ENCODE results near the gene NEDD8. TPM values are rescaled to one million over a fixed set of nuclear protein-coding genes. Genes with fewer than 3 reads are reported as not detected.
A peak's percentile ranks its signal among the peaks of the same experiment; 100 is the strongest.
"Not testable (repeated sequence)": the region's sequence is repeated elsewhere in the genome, so short reads cannot be mapped to it uniquely, and the experiment has no call there.

The NEDD8 gene
- total and polyA plus RNA-seq, 4 donors: 79.6 to 278 (median 240) TPM

DNA sequence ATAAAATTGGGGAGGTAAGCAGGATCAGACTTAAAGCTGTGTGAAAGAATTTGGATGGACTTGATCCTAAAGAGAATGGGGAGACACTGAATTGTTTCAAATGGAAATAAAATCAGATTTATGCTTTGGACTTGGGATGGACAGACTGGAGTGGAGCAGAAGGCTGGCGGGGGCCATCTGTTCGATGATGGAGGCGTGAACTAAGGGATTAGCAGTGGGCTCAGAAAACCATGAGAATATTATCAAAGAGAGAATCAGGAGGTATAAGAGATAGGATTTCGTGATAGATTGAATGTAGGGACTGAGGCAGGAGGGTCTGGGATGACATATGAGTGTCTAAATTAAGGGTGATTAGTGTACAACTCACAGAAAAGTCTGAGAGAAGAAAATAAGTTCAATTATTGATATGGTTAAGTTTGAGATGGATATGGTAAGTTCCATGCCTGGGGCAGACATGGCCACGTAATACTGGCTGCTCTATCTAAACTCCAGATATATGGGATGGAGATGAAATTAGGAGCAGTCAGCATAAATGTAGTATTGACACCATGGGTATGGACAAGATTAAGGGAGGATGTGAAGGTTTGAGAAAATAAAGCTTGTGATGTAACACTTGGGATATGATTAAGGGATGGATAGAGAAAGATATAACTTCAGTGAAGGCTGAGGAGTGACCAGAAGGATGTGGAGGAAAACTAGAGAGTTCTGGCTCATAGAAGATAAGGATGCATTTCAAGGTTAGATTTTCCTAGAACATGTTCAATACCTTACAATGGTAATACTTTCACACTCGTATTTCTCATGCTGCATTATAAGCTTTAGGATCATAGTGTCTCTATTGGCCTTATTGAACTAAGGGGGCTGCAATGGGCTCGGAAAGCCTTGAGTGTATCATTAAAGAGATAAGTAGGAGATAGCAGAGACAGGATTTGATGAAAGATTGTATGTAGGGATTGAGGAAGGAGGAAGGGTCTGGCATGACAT is 27.7 kb downstream of the NEDD8 start:
- no peaks in the 10 kb centered on the region for H3K27me3 ChIP-seq (ENCODE audit: control insufficient read depth, insufficient read depth, low read length)
- no peaks in the 10 kb centered on the region for H3K4me1 ChIP-seq (ENCODE audit: control insufficient read depth, insufficient read depth, low read length)
- no peak overlapping the region for H3K27ac ChIP-seq (ENCODE audit: low read depth, low read length)
- H3K9me3 ChIP-seq (ENCODE audit: control insufficient read depth, insufficient read depth, low read length): no peaks in the 10 kb centered on the region
- H3K4me3 ChIP-seq (ENCODE audit: low read depth, low read length): no peak overlapping the region
- H3K36me3 ChIP-seq (ENCODE audit: control insufficient read depth, insufficient read depth, low read length): peaks cover 40% of the 10 kb centered on the region
- WGBS (ENCODE audit: insufficient coverage): 89% methylated on average over 6 of the region's 7 CpGs
- DNase-seq (ENCODE audit: low read depth in 4 of 6, low spot score in 6 of 6): no peak

DNA sequence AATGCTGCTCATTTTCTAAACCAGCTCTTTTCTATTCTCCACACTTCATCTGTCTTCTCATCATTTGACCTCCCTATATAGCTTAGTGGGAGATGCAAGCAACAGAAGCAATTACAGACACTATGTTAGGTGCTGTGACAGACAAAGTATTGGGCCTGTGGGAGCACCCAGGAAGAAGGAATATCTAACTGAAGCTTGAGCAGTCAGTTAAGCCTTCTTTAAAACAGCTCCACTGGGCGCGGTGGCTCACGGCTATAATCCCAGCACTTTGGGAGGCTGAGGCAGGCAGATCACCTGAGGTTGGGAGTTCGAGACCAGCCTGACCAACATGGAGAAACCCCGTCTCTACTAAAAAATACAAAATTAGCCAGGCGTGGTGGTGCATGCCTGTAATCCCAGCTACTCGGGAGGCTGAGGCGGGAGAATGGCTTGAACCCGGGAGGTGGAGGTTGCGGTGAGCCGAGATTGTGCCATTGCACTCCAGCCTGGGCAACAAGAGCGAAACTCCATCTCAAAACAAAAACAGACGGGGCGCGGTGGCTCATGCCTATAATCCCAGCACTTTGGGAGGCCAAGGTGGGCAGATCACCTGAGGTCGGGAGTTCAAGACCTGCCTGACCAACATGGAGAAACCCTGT is 28.8 kb downstream of the NEDD8 start:
- DNase-seq (ENCODE audit: low read depth in 4 of 6, low spot score in 6 of 6); H3K4me1 ChIP-seq (ENCODE audit: control insufficient read depth, insufficient read depth, low read length); H3K9me3 ChIP-seq (ENCODE audit: control insufficient read depth, insufficient read depth, low read length); H3K4me3 ChIP-seq (ENCODE audit: low read depth, low read length); H3K27ac ChIP-seq (ENCODE audit: low read depth, low read length); H3K27me3 ChIP-seq (ENCODE audit: control insufficient read depth, insufficient read depth, low read length): not testable (repeated sequence)
- WGBS (ENCODE audit: insufficient coverage): 100% methylated on average over 3 of the region's 16 CpGs
- H3K36me3 ChIP-seq (ENCODE audit: control insufficient read depth, insufficient read depth, low read length): peaks cover 32% of the 10 kb centered on the region

DNA sequence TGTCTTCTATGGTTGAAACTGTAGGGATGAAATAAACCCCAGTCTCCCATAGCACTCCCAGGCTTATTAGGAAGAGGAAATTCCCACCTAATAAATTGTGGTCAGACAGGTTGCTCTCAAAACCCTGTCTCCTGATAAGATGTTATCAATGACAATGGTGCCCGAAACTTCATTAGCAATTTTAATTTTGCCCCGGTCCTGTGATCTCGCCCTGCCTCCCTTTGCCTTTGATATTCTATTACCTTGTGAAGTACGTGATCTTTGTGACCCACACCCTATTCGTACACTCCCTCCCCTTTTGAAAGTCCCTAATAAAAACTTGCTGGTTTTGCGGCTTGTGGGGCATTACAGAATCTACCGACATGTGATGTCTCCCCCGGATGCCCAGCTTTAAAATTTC is 29.6 kb downstream of the NEDD8 start:
- WGBS (ENCODE audit: insufficient coverage): 84% methylated on average over 8 of the region's 8 CpGs
- H3K4me1 ChIP-seq (ENCODE audit: control insufficient read depth, insufficient read depth, low read length): not testable (repeated sequence)
- peaks cover 23% of the 10 kb centered on the region for H3K36me3 ChIP-seq (ENCODE audit: control insufficient read depth, insufficient read depth, low read length)

DNA sequence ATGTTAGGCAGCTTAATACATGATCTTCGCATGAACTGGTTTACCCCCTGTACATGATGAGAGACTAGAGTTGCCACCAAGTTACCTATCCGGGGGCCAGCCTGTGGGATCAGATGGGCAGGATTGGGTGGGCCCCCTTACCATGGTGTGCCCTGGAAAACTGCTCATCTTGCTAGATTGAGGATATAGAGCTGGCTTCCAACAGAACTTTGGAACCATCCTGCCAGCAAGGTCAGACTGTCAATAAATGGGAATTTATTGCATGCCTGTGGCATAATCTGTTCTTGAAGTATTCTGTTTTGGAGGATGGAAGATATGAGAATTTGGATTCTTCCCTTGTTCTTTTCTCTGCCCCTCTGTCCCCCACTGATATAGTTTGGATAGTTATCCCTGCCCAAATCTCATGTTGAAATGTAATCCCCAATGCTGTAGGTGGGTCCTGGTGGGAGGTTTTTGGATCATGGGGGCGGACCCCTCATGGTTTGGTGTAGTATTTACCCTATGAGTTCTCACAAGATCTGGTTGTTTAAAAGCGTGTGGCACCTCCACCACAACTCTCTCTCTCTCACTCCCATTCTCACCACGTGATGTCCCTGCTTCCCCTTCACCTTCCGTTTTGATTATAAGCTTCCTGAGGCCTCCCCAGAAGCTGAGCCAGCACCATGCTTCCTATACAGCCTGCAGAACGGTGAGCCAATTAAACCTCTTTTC is 33.2 kb downstream of the NEDD8 start:
- Histone ChIP-seq H3K9me3 (ENCODE audit: control insufficient read depth, insufficient read depth, low read length) (no peaks in the 10 kb centered on the region), H3K4me3 (ENCODE audit: low read depth, low read length) (no peak overlapping the region), H3K36me3 (ENCODE audit: control insufficient read depth, insufficient read depth, low read length) (peaks cover 3% of the 10 kb centered on the region), H3K27ac (ENCODE audit: low read depth, low read length) (no peak overlapping the region), H3K27me3 (ENCODE audit: control insufficient read depth, insufficient read depth, low read length) (no peaks in the 10 kb centered on the region), H3K4me1 (ENCODE audit: control insufficient read depth, insufficient read depth, low read length) (peaks cover 13% of the 10 kb centered on the region)
- WGBS (ENCODE audit: insufficient coverage): 100% methylated on average over 2 of the region's 7 CpGs
- DNase-seq (ENCODE audit: low read depth in 4 of 6, low spot score in 6 of 6): no peak

More for the DNA sequence above, 29.6 kb downstream of the NEDD8 start:
- not testable (repeated sequence) for H3K9me3 ChIP-seq (ENCODE audit: control insufficient read depth, insufficient read depth, low read length); H3K27me3 ChIP-seq (ENCODE audit: control insufficient read depth, insufficient read depth, low read length); H3K27ac ChIP-seq (ENCODE audit: low read depth, low read length); H3K4me3 ChIP-seq (ENCODE audit: low read depth, low read length); DNase-seq (ENCODE audit: low read depth in 4 of 6, low spot score in 6 of 6)

GRCh38 chr14:24197056-24197450 is 35.1 kb downstream of the NEDD8 start:
- no peak for DNase-seq (ENCODE audit: low read depth in 4 of 6, low spot score in 6 of 6)
- no peak overlapping the region for H3K4me3 ChIP-seq (ENCODE audit: low read depth, low read length)
- peaks cover 13% of the 10 kb centered on the region for H3K4me1 ChIP-seq (ENCODE audit: control insufficient read depth, insufficient read depth, low read length)
- peaks cover 16% of the 10 kb centered on the region for H3K36me3 ChIP-seq (ENCODE audit: control insufficient read depth, insufficient read depth, low read length)
- no peaks in the 10 kb centered on the region for H3K9me3 ChIP-seq (ENCODE audit: control insufficient read depth, insufficient read depth, low read length)
- 67% methylated on average over 1 of the region's 2 CpGs for WGBS (ENCODE audit: insufficient coverage)
- no peak overlapping the region for H3K27ac ChIP-seq (ENCODE audit: low read depth, low read length)
- no peaks in the 10 kb centered on the region for H3K27me3 ChIP-seq (ENCODE audit: control insufficient read depth, insufficient read depth, low read length)

- peak overlapping the region; percentile 96 for H3K27ac ChIP-seq (ENCODE audit: low read depth, low read length)
- peaks cover 13% of the 10 kb centered on the region for H3K4me1 ChIP-seq (ENCODE audit: control insufficient read depth, insufficient read depth, low read length)
- H3K4me3 ChIP-seq (ENCODE audit: low read depth, low read length): peak overlapping the region; percentile 90
- no peaks in the 10 kb centered on the region for H3K9me3 ChIP-seq (ENCODE audit: control insufficient read depth, insufficient read depth, low read length)
- H3K27me3 ChIP-seq (ENCODE audit: control insufficient read depth, insufficient read depth, low read length): no peaks in the 10 kb centered on the region
- peaks cover 17% of the 10 kb centered on the region for H3K36me3 ChIP-seq (ENCODE audit: control insufficient read depth, insufficient read depth, low read length)
- WGBS (ENCODE audit: insufficient coverage): 20% methylated on average over 16 of the region's 33 CpGs
- no peak for DNase-seq (ENCODE audit: low read depth in 4 of 6, low spot score in 6 of 6)
Measured at GRCh38 chr14:24196071-24197055, 35.8 kb downstream of the NEDD8 start.

DNA sequence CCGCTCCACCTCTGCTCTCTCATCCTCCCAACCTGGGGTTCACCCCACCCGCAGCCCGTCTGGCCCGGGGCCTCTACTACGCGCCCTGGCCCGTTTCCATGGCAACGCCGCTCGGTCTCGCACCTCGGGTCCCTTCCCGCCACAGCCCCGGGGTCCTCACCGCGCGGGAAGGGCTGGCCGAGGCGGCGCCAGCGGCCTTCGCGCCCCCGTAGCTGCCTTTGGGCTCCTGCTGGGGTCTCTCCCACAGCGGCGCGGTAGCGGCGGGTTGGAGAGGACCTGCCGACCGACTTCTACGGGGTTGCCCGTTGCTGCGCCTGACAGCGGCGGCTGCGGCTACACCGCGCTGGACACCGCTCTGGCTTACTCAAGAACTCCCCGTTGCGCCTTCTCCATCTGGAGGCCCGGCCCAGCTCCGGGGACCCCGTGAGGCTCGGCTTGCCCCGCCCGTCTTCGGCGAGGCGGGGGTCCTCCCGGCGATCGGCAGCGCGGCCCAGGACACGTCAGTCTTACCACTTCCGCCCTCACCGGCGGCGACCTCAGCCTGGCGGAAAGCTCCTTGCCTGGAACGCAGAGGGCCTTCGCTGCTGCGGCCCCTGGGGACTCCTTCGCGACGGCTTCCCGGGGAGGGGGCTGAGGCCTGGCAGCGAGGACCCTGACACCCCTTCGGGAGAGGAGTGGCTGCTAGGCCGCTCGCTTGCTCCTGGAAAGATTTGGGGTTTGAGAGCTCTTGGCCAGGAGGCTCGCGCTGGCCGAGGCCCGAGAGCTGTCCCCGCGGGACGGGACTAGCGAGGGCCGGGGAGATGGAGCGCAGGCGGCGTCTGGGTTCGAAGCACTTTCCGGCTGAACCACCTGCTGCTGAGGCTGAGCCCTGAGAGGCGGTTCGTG is 36.7 kb downstream of the NEDD8 start, which contains the start of gene TM9SF1:
TSS of gene TM9SF1 (minus strand) at position 256 of the 885 bp plus-strand sequence. CDS start 422 bp downstream, outside the sequence.
- peak within 1 kb of the TSS; percentile 90 for H3K4me3 ChIP-seq (ENCODE audit: low read depth, low read length)
- H3K4me1 ChIP-seq (ENCODE audit: control insufficient read depth, insufficient read depth, low read length): peaks cover 13% of the 10 kb centered on the region
- WGBS (ENCODE audit: insufficient coverage): under 1% methylated on average over 89 of the region's 89 CpGs
- H3K27me3 ChIP-seq (ENCODE audit: control insufficient read depth, insufficient read depth, low read length): no peaks in the 10 kb centered on the region
- H3K36me3 ChIP-seq (ENCODE audit: control insufficient read depth, insufficient read depth, low read length): peaks cover 20% of the 10 kb centered on the region
- peak; percentile 66 to 95 (median 82) for DNase-seq (ENCODE audit: low read depth in 4 of 6, low spot score in 6 of 6)
- H3K27ac ChIP-seq (ENCODE audit: low read depth, low read length): peak within 1 kb of the TSS; percentile 96
- H3K9me3 ChIP-seq (ENCODE audit: control insufficient read depth, insufficient read depth, low read length): no peaks in the 10 kb centered on the region

DNA sequence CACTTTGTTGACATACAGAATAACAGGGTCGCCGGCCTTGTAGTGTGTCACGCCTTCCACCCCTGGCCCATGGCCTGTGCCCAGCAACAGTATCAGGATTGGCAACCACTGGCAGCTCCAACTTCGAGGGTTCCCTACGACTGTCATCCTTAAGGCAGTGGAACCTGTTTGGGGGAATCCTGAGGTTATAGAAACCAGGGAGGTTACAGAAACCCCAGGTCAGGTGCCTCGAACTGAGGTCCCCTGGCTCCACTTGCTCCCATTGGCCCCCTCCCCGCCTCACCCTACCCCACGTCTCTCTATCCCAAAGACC is 37.3 kb downstream of the NEDD8 start:
- WGBS (ENCODE audit: insufficient coverage): 68% methylated on average over 7 of the region's 8 CpGs
- Histone ChIP-seq H3K9me3 (ENCODE audit: control insufficient read depth, insufficient read depth, low read length) (no peaks in the 10 kb centered on the region), H3K4me1 (ENCODE audit: control insufficient read depth, insufficient read depth, low read length) (peaks cover 13% of the 10 kb centered on the region), H3K27me3 (ENCODE audit: control insufficient read depth, insufficient read depth, low read length) (no peaks in the 10 kb centered on the region), H3K27ac (ENCODE audit: low read depth, low read length) (peak overlapping the region; percentile 96), H3K4me3 (ENCODE audit: low read depth, low read length) (peak overlapping the region; percentile 90), H3K36me3 (ENCODE audit: control insufficient read depth, insufficient read depth, low read length) (peaks cover 25% of the 10 kb centered on the region)
- no peak for DNase-seq (ENCODE audit: low read depth in 4 of 6, low spot score in 6 of 6)
